Measurements from ENCODE around the gene ARMC5.

- no peak for TF ChIP-seq CTCF (IDR thresholded peaks at IDR 0.05; ENCODE audit: low read length)
- no peak for TF ChIP-seq EZH2 (IDR thresholded peaks at IDR 0.05; ENCODE audit: borderline replicate concordance, low read length)
Measured at GRCh38 chr16:31475946-31476302, 16.6 kb downstream of the ARMC5 start.

All from OCI-LY1 (cell line).